ENCODE results near the gene KIAA1328. TPM values are rescaled to one million over a fixed set of nuclear protein-coding genes. Genes with fewer than 3 reads are reported as not detected.

The KIAA1328 gene
- total RNA-seq, 2 experiments from 2014 or later, result 5.0 to 5.6 TPM

GRCh38 chr18:37033419-37033818 is 204.5 kb downstream of the KIAA1328 start:
- no peak for DNase-seq
- H3K27ac Mint-ChIP-seq, result no peak overlapping the region
- no peaks in the 10 kb centered on the region for H3K27me3 Mint-ChIP-seq
- peaks cover 48% of the 10 kb centered on the region for H3K36me3 Mint-ChIP-seq
- peaks cover 34% of the 10 kb centered on the region for H3K9me3 Mint-ChIP-seq
- H3K4me3 Mint-ChIP-seq, result no peak overlapping the region
- no peaks in the 10 kb centered on the region for H3K4me1 Mint-ChIP-seq

GRCh38 chr18:37042381-37042780 is 213.5 kb downstream of the KIAA1328 start:
- DNase-seq, result no peak
- Mint-ChIP-seq H3K36me3 (peaks cover 43% of the 10 kb centered on the region), H3K9me3 (peaks cover 28% of the 10 kb centered on the region), H3K27me3 (no peaks in the 10 kb centered on the region), H3K4me1 (no peaks in the 10 kb centered on the region), H3K27ac (no peak overlapping the region), H3K4me3 (no peak overlapping the region)

- Mint-ChIP-seq H3K4me3 (no peak overlapping the region), H3K27me3 (no peaks in the 10 kb centered on the region), H3K9me3 (peaks cover 19% of the 10 kb centered on the region), H3K36me3 (peaks cover 25% of the 10 kb centered on the region), H3K27ac (no peak overlapping the region), H3K4me1 (no peaks in the 10 kb centered on the region)
- DNase-seq, result no peak
These were observed 226.3 kb downstream of the KIAA1328 start for GRCh38 chr18:37055137-37055802.

- peaks cover 2% of the 10 kb centered on the region for H3K9me3 Mint-ChIP-seq
- no peak overlapping the region for H3K27ac Mint-ChIP-seq
- H3K4me1 Mint-ChIP-seq, result no peaks in the 10 kb centered on the region
- no peak for DNase-seq
- H3K36me3 Mint-ChIP-seq, result peaks cover 19% of the 10 kb centered on the region
- H3K27me3 Mint-ChIP-seq, result no peaks in the 10 kb centered on the region
- H3K4me3 Mint-ChIP-seq, result no peak overlapping the region
These were observed 235.3 kb downstream of the KIAA1328 start for GRCh38 chr18:37064187-37064586.

GRCh38 chr18:37065254-37065653 is 236.3 kb downstream of the KIAA1328 start:
- Mint-ChIP-seq H3K27me3 (no peaks in the 10 kb centered on the region), H3K4me3 (no peak overlapping the region), H3K4me1 (no peaks in the 10 kb centered on the region), H3K36me3 (peaks cover 23% of the 10 kb centered on the region), H3K9me3 (peaks cover 6% of the 10 kb centered on the region), H3K27ac (no peak overlapping the region)
- no peak for DNase-seq

GRCh38 chr18:37084912-37085311 is 256.0 kb downstream of the KIAA1328 start:
- Mint-ChIP-seq H3K4me3 (no peak overlapping the region), H3K36me3 (peaks cover 19% of the 10 kb centered on the region), H3K9me3 (peaks cover 2% of the 10 kb centered on the region), H3K4me1 (no peaks in the 10 kb centered on the region), H3K27ac (no peak overlapping the region), H3K27me3 (no peaks in the 10 kb centered on the region)
- DNase-seq, result no peak

- Mint-ChIP-seq H3K4me3 (no peak overlapping the region), H3K36me3 (peaks cover 20% of the 10 kb centered on the region), H3K27ac (no peak overlapping the region), H3K4me1 (no peaks in the 10 kb centered on the region), H3K27me3 (no peaks in the 10 kb centered on the region), H3K9me3 (peaks cover 2% of the 10 kb centered on the region)
- DNase-seq, result no peak
These were observed 256.4 kb downstream of the KIAA1328 start for GRCh38 chr18:37085362-37085761.

- H3K27me3 Mint-ChIP-seq, result no peaks in the 10 kb centered on the region
- H3K36me3 Mint-ChIP-seq, result peaks cover 25% of the 10 kb centered on the region
- DNase-seq, result no peak
- H3K4me1 Mint-ChIP-seq, result no peaks in the 10 kb centered on the region
- no peak overlapping the region for H3K4me3 Mint-ChIP-seq
- H3K27ac Mint-ChIP-seq, result no peak overlapping the region
- peaks cover 21% of the 10 kb centered on the region for H3K9me3 Mint-ChIP-seq
These were observed 279.0 kb downstream of the KIAA1328 start for GRCh38 chr18:37107748-37108522.

GRCh38 chr18:37122877-37123276 is 293.9 kb downstream of the KIAA1328 start:
- Mint-ChIP-seq H3K9me3 (peaks cover 2% of the 10 kb centered on the region), H3K4me1 (no peaks in the 10 kb centered on the region), H3K27ac (no peak overlapping the region), H3K4me3 (no peak overlapping the region), H3K36me3 (peaks cover 4% of the 10 kb centered on the region), H3K27me3 (no peaks in the 10 kb centered on the region)
- DNase-seq, result no peak

- Mint-ChIP-seq H3K4me3 (no peak overlapping the region), H3K36me3 (peaks cover 2% of the 10 kb centered on the region), H3K4me1 (no peaks in the 10 kb centered on the region), H3K9me3 (peaks cover 2% of the 10 kb centered on the region), H3K27ac (no peak overlapping the region), H3K27me3 (no peaks in the 10 kb centered on the region)
- DNase-seq, result no peak
These were observed 295.6 kb downstream of the KIAA1328 start for GRCh38 chr18:37124516-37124915.

- Mint-ChIP-seq H3K36me3 (peaks cover 8% of the 10 kb centered on the region), H3K27me3 (no peaks in the 10 kb centered on the region), H3K4me1 (no peaks in the 10 kb centered on the region), H3K27ac (no peak overlapping the region), H3K4me3 (no peak overlapping the region), H3K9me3 (peaks cover 12% of the 10 kb centered on the region)
- DNase-seq, result no peak
These were observed 306.2 kb downstream of the KIAA1328 start for GRCh38 chr18:37135177-37135576.

GRCh38 chr18:37138456-37138855 is 309.5 kb downstream of the KIAA1328 start:
- H3K4me1 Mint-ChIP-seq, result no peaks in the 10 kb centered on the region
- H3K36me3 Mint-ChIP-seq, result peaks cover 4% of the 10 kb centered on the region
- H3K9me3 Mint-ChIP-seq, result peaks cover 7% of the 10 kb centered on the region
- H3K4me3 Mint-ChIP-seq, result no peak overlapping the region
- H3K27me3 Mint-ChIP-seq, result no peaks in the 10 kb centered on the region
- H3K27ac Mint-ChIP-seq, result peak overlapping the region; percentile 26
- no peak for DNase-seq

GRCh38 chr18:37139876-37140275 is 310.9 kb downstream of the KIAA1328 start:
- peaks cover 7% of the 10 kb centered on the region for H3K9me3 Mint-ChIP-seq
- H3K27me3 Mint-ChIP-seq, result no peaks in the 10 kb centered on the region
- DNase-seq, result no peak
- peaks cover 5% of the 10 kb centered on the region for H3K36me3 Mint-ChIP-seq
- no peaks in the 10 kb centered on the region for H3K4me1 Mint-ChIP-seq
- no peak overlapping the region for H3K27ac Mint-ChIP-seq
- no peak overlapping the region for H3K4me3 Mint-ChIP-seq

- no peak for DNase-seq
- Mint-ChIP-seq H3K27me3 (no peaks in the 10 kb centered on the region), H3K27ac (no peak overlapping the region), H3K9me3 (peaks cover 7% of the 10 kb centered on the region), H3K4me1 (no peaks in the 10 kb centered on the region), H3K4me3 (no peak overlapping the region), H3K36me3 (peaks cover 11% of the 10 kb centered on the region)
These were observed 316.0 kb downstream of the KIAA1328 start for GRCh38 chr18:37144921-37145320.

- no peaks in the 10 kb centered on the region for H3K27me3 Mint-ChIP-seq
- no peak overlapping the region for H3K27ac Mint-ChIP-seq
- no peak overlapping the region for H3K4me3 Mint-ChIP-seq
- no peak for DNase-seq
- peaks cover 8% of the 10 kb centered on the region for H3K36me3 Mint-ChIP-seq
- no peaks in the 10 kb centered on the region for H3K4me1 Mint-ChIP-seq
- H3K9me3 Mint-ChIP-seq, result no peaks in the 10 kb centered on the region
These were observed 327.5 kb downstream of the KIAA1328 start for GRCh38 chr18:37156330-37156942.
